Mesenchymal stem cell (in vitro differentiated cells and primary cell): ENCODE results near the gene SCML1.

Experiments used
- DNase-seq: peaks from one replicate; pipeline ENCODE4 v3.0.0-alpha.2; 2013
- H2AFZ ChIP-seq: one replicate; pipeline ENCODE4 v1.6.1; 2013; ENCODE audit warnings: low read depth, mild to moderate bottlenecking, control low read depth, inconsistent platforms, low read length, moderate library complexity
- H2AK5ac ChIP-seq: 2 replicates; pipeline ENCODE4 v1.6.1; 2013; ENCODE audit warnings: low read length, moderate library complexity, mild to moderate bottlenecking, inconsistent platforms; ENCODE audit not compliant: severe bottlenecking
- H2BK120ac ChIP-seq: one replicate; pipeline ENCODE4 v1.6.1; 2013; ENCODE audit warnings: low read depth, mild to moderate bottlenecking, inconsistent platforms, low read length, moderate library complexity
- H2BK12ac ChIP-seq, 2 experiments: one replicate each; pipeline ENCODE4 v1.6.1; 2013; ENCODE audit warnings: inconsistent platforms in 2 of 2, low read length in 2 of 2, mild to moderate bottlenecking in 2 of 2, moderate library complexity in 2 of 2, control low read depth in 1 of 2
- H2BK15ac ChIP-seq: one replicate; pipeline ENCODE4 v1.6.1; 2013; ENCODE audit warnings: mild to moderate bottlenecking, low read depth, inconsistent platforms; ENCODE audit not compliant: poor library complexity, severe bottlenecking
- H2BK5ac ChIP-seq: 2 replicates; pipeline ENCODE4 v1.6.1; 2013; ENCODE audit warnings: low read depth, mild to moderate bottlenecking, low read length, control low read depth, inconsistent platforms; ENCODE audit not compliant: poor library complexity, severe bottlenecking
- H3K14ac ChIP-seq, 2 experiments: one replicate each; pipeline ENCODE4 v1.6.1; 2013; ENCODE audit warnings: inconsistent platforms in 2 of 2, low read length in 2 of 2, control low read depth in 1 of 2, mild to moderate bottlenecking in 1 of 2, moderate library complexity in 1 of 2
- H3K18ac ChIP-seq, 2 experiments: one replicate each; pipeline ENCODE4 v1.6.1; 2013; ENCODE audit warnings: inconsistent platforms in 2 of 2, low read length in 2 of 2, control low read depth in 1 of 2, low read depth in 1 of 2, mild to moderate bottlenecking in 1 of 2
- H3K23ac ChIP-seq, 2 experiments: one replicate each; pipeline ENCODE4 v1.6.1; 2013; ENCODE audit warnings: inconsistent platforms in 2 of 2, low read length in 2 of 2, mild to moderate bottlenecking in 2 of 2, moderate library complexity in 2 of 2, control low read depth in 1 of 2
- H3K27ac ChIP-seq: 2 replicates; pipeline ENCODE4 v1.5.1; 2013; ENCODE audit warnings: mild to moderate bottlenecking, moderate library complexity, low read length, control low read depth, inconsistent platforms; ENCODE audit not compliant: poor library complexity, severe bottlenecking
- H3K27me3 ChIP-seq, 2 experiments: 2 replicates each; pipeline versions ENCODE4 v1.6.1 to v1.7.0; 2013; ENCODE audit warnings: low read length in 2 of 2, mild to moderate bottlenecking in 2 of 2, moderate library complexity in 2 of 2, control low read depth in 1 of 2, inconsistent platforms in 1 of 2; ENCODE audit not compliant: control insufficient read depth in 1 of 2, insufficient read depth in 1 of 2
- H3K36me3 ChIP-seq, 2 experiments: 2 replicates each; pipeline versions ENCODE4 v1.6.1 to v1.7.0; 2013; ENCODE audit warnings: low read length in 2 of 2, control low read depth in 1 of 2, inconsistent platforms in 1 of 2, low read depth in 1 of 2, mild to moderate bottlenecking in 1 of 2; ENCODE audit not compliant: insufficient read depth in 2 of 2, control insufficient read depth in 1 of 2
- H3K4ac ChIP-seq, 2 experiments: one replicate each; pipeline ENCODE4 v1.6.1; 2013; ENCODE audit warnings: inconsistent platforms in 2 of 2, low read length in 2 of 2, mild to moderate bottlenecking in 2 of 2, moderate library complexity in 2 of 2, control low read depth in 1 of 2, low read depth in 1 of 2
- H3K4me1 ChIP-seq: 2 replicates; pipeline ENCODE4 v1.6.1; 2013; ENCODE audit warnings: low read depth, low read length, control low read depth; ENCODE audit not compliant: control insufficient read depth, insufficient read depth
- H3K4me2 ChIP-seq: 2 replicates; pipeline ENCODE4 v1.6.1; 2013; ENCODE audit warnings: low read length, mild to moderate bottlenecking, inconsistent platforms; ENCODE audit not compliant: poor library complexity, severe bottlenecking
- H3K4me3 ChIP-seq, 2 experiments: 2 replicates each; pipeline versions ENCODE4 v1.5.1 to v1.7.0; 2013; ENCODE audit warnings: low read length in 2 of 2, mild to moderate bottlenecking in 2 of 2, control low read depth in 1 of 2, low read depth in 1 of 2; ENCODE audit not compliant: insufficient read depth in 1 of 2
- H3K79me1 ChIP-seq: replicated peaks from 2 replicates; pipeline ENCODE4 v1.6.1; 2013; ENCODE audit warnings: mild to moderate bottlenecking, control low read depth, low read length, inconsistent platforms; ENCODE audit not compliant: poor library complexity, severe bottlenecking
- H3K9ac ChIP-seq: 2 replicates; pipeline ENCODE4 v1.7.0; 2013; ENCODE audit warnings: mild to moderate bottlenecking, low read length, moderate library complexity
- H3K9me3 ChIP-seq: 2 replicates; pipeline ENCODE4 v1.7.0; 2013; ENCODE audit warnings: mild to moderate bottlenecking, low read length; ENCODE audit not compliant: control insufficient read depth
- H4K8ac ChIP-seq: one replicate; pipeline ENCODE4 v1.6.1; 2013; ENCODE audit warnings: inconsistent platforms, mild to moderate bottlenecking, low read length, moderate library complexity
- H4K91ac ChIP-seq: one replicate; pipeline ENCODE4 v1.6.1; 2013; ENCODE audit warnings: mild to moderate bottlenecking, low read length, inconsistent platforms
- WGBS: methylation state at CpG from one replicate; pipeline ENCODE4 v1.1.7; 2013; ENCODE audit warnings: mixed read lengths; 5-methylcytosine and 5-hydroxymethylcytosine counted together

The SCML1 gene

DNA sequence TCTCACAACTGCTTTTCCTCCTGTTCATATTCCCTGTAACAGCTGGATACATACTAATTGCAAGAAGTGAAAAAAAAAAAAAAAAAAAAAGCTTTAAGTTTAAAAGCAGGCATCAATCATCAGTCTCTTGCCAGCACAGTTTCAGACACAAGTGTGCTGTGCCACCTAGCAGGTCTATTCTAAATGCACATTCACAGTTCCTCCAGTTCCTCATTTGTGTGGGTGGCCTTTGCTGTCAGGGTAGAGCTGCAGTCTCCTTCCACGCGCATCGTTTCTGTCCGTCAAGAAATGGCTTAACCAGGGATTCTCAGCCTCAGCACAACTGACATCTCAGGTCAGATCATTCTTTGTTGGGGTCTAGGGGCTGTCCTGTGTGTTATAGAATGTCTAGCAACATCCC lies 61.6 kb downstream of the SCML1 start:
- H4K8ac ChIP-seq = no peak overlapping the region
- no peaks in the 10 kb centered on the region for H3K79me1 ChIP-seq
- H2AFZ ChIP-seq = no peak overlapping the region
- H2BK12ac ChIP-seq = no peak overlapping the region
- H2BK5ac ChIP-seq = no peak overlapping the region
- no peak overlapping the region for H2BK15ac ChIP-seq
- no peak overlapping the region for H3K14ac ChIP-seq
- peaks cover 1% of the 10 kb centered on the region for H3K4me1 ChIP-seq
- H3K9me3 ChIP-seq = peaks cover 8% of the 10 kb centered on the region
- no peaks in the 10 kb centered on the region for H3K36me3 ChIP-seq
- H3K27me3 ChIP-seq = peaks cover 0 to 9% of the 10 kb centered on the region in 2 experiments
- DNase-seq = no peak
- no peak overlapping the region for H3K9ac ChIP-seq
- H3K23ac ChIP-seq = no peak overlapping the region
- no peak overlapping the region for H4K91ac ChIP-seq
- no CpG with 5 or more reads among the region's 4 CpGs for WGBS
- H3K27ac ChIP-seq = no peak overlapping the region
- H3K4ac ChIP-seq = no peak overlapping the region
- no peak overlapping the region for H3K4me3 ChIP-seq
- H3K18ac ChIP-seq = no peak overlapping the region
- H2AK5ac ChIP-seq = no peak overlapping the region
- H3K4me2 ChIP-seq = no peak overlapping the region
- no peak overlapping the region for H2BK120ac ChIP-seq

DNA sequence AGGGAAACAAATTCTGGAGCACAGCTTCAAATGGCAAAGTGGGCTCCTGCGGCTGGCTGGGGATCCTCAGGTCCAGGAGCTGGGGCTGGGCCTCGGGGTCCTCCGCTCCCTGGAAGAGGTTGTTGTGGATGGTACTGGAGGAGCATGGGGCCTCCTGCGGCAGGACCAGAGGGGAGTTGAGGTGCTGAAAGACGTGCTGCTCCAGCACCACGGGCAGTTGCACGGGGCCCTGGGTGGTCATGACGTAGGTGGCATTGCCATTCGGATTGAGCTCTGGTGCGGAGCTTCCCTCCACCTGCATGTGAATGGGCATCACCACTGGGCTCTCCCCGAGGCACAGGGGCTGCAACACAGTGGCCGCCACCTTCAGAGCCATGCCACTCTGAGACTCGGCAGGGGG lies 64.1 kb downstream of the SCML1 start:
- H2BK15ac ChIP-seq = no peak overlapping the region
- no peak overlapping the region for H3K4me2 ChIP-seq
- no peak overlapping the region for H2AFZ ChIP-seq
- no peaks in the 10 kb centered on the region for H3K36me3 ChIP-seq
- no peak overlapping the region for H2BK12ac ChIP-seq
- H3K23ac ChIP-seq = no peak overlapping the region
- no peak overlapping the region for H3K18ac ChIP-seq
- H3K27ac ChIP-seq = no peak overlapping the region
- H3K9ac ChIP-seq = no peak overlapping the region
- no peak overlapping the region for H3K4ac ChIP-seq
- H3K9me3 ChIP-seq = peaks cover 8% of the 10 kb centered on the region
- no peak overlapping the region for H3K14ac ChIP-seq
- no peaks in the 10 kb centered on the region for H3K79me1 ChIP-seq
- peaks cover 1% of the 10 kb centered on the region for H3K4me1 ChIP-seq
- no peak overlapping the region for H4K91ac ChIP-seq
- 91% methylated on average over 13 of the region's 13 CpGs for WGBS
- no peak overlapping the region for H2BK120ac ChIP-seq
- no peak overlapping the region for H3K4me3 ChIP-seq
- H4K8ac ChIP-seq = no peak overlapping the region
- H2AK5ac ChIP-seq = no peak overlapping the region
- no peak for DNase-seq
- peaks cover 0 to 3% of the 10 kb centered on the region in 2 experiments for H3K27me3 ChIP-seq
- H2BK5ac ChIP-seq = no peak overlapping the region

- Histone ChIP-seq H2BK12ac (no peak overlapping the region), H3K9me3 (no peaks in the 10 kb centered on the region)
- WGBS = 88% methylated on average over 7 of the region's 7 CpGs
Observed at GRCh38 chrX:17802756-17803155, 65.5 kb downstream of the SCML1 start.

GRCh38 chrX:17803449-17803848 lies 66.2 kb downstream of the SCML1 start:
- Histone ChIP-seq H3K27ac (no peak overlapping the region), H4K8ac (no peak overlapping the region), H3K14ac (no peak overlapping the region), H2BK120ac (no peak overlapping the region), H3K23ac (no peak overlapping the region), H2AFZ (no peak overlapping the region), H2BK15ac (no peak overlapping the region), H3K79me1 (no peaks in the 10 kb centered on the region), H3K4me1 (peaks cover 1% of the 10 kb centered on the region), H3K9ac (no peak overlapping the region), H2AK5ac (no peak overlapping the region), H3K18ac (no peak overlapping the region), H2BK12ac (no peak overlapping the region), H3K9me3 (no peaks in the 10 kb centered on the region), H3K4me3 (no peak overlapping the region), H3K27me3 (peaks cover 0 to 3% of the 10 kb centered on the region in 2 experiments), H2BK5ac (no peak overlapping the region), H3K4me2 (no peak overlapping the region), H4K91ac (no peak overlapping the region), H3K36me3 (no peaks in the 10 kb centered on the region), H3K4ac (no peak overlapping the region)
- no peak for DNase-seq
- WGBS = 100% methylated on average over 1 of the region's 4 CpGs

More at GRCh38 chrX:17802756-17803155, 65.5 kb downstream of the SCML1 start:
- Histone ChIP-seq H3K27me3 (peaks cover 0 to 3% of the 10 kb centered on the region in 2 experiments), H3K23ac (no peak overlapping the region), H2AK5ac (no peak overlapping the region), H3K4me3 (no peak overlapping the region), H3K4me1 (peaks cover 1% of the 10 kb centered on the region), H3K79me1 (no peaks in the 10 kb centered on the region), H3K4ac (no peak overlapping the region), H2BK5ac (no peak overlapping the region), H3K36me3 (no peaks in the 10 kb centered on the region), H2BK120ac (no peak overlapping the region), H3K27ac (no peak overlapping the region), H4K91ac (no peak overlapping the region), H2AFZ (no peak overlapping the region), H4K8ac (no peak overlapping the region), H3K9ac (no peak overlapping the region), H3K14ac (no peak overlapping the region), H2BK15ac (no peak overlapping the region), H3K4me2 (no peak overlapping the region), H3K18ac (no peak overlapping the region)
- no peak for DNase-seq
